ENCODE data around the gene CCDC167.

GRCh38 chr6:37499433-37500293 is at the start of gene CCDC167:
- no peak for TF ChIP-seq CTCF (IDR thresholded peaks at IDR 0.05 in 4 of 5, conservative IDR thresholded peaks at IDR 0.05 in 1 of 5)
- no peak for TF ChIP-seq POLR2A (IDR thresholded peaks at IDR 0.05)
